WTC11 (cell line): ENCODE data around the gene CABP1.

Experiments used
- ATF2 ChIP-seq: sonication (generic); formaldehyde crosslinking; IDR thresholded peaks from 2 replicates; pipeline ENCODE4 v1.8.1; 2022; ENCODE audit warnings: low read depth, missing genetic modification reagents, borderline replicate concordance
- CTCF ChIP-seq: fragments of 200-600 bp; IDR thresholded peaks from 2 replicates; pipeline ENCODE4 v1.8.0; 2022; ENCODE audit warnings: antibody characterized with exemption
- FOXP1 ChIP-seq: sonication (generic); formaldehyde crosslinking; IDR thresholded peaks from 2 replicates; pipeline ENCODE4 v1.8.0; 2022; ENCODE audit warnings: missing genetic modification reagents, mild to moderate bottlenecking, moderate library complexity, borderline replicate concordance
- FOXP4 ChIP-seq: sonication (generic); formaldehyde crosslinking; IDR thresholded peaks from 2 replicates; pipeline ENCODE4 v1.8.0; 2022; ENCODE audit warnings: mild to moderate bottlenecking, missing genetic modification reagents
- JUN ChIP-seq: sonication (generic); formaldehyde crosslinking; IDR thresholded peaks from 2 replicates; pipeline ENCODE4 v1.8.0; 2023; ENCODE audit warnings: mild to moderate bottlenecking, missing genetic modification reagents
- MAX ChIP-seq: sonication (generic); formaldehyde crosslinking; IDR thresholded peaks from 2 replicates; pipeline ENCODE4 v1.8.0; 2022; ENCODE audit warnings: mild to moderate bottlenecking, missing genetic modification reagents
- TP53 ChIP-seq: sonication (generic); formaldehyde crosslinking; IDR thresholded peaks from 2 replicates; pipeline ENCODE4 v1.8.1; 2023; ENCODE audit warnings: mild to moderate bottlenecking, missing genetic modification reagents
- USF2 ChIP-seq: sonication (generic); formaldehyde crosslinking; IDR thresholded peaks from 2 replicates; pipeline ENCODE4 v1.8.1; 2023; ENCODE audit warnings: mild to moderate bottlenecking, missing genetic modification reagents, moderate library complexity
- ZMAT4 ChIP-seq: fragments of 250-450 bp; sonication (Bioruptor Pico); IDR thresholded peaks from 2 replicates; pipeline ENCODE4 v1.9.0; 2021; ENCODE audit warnings: mild to moderate bottlenecking
- ZNF263 ChIP-seq: sonication (generic); formaldehyde crosslinking; IDR thresholded peaks from 2 replicates; pipeline ENCODE4 v1.8.1; 2022; ENCODE audit warnings: low read depth, mild to moderate bottlenecking, moderate library complexity, missing genetic modification reagents

GRCh38 chr12:120597861-120598260 is 42.6 kb upstream of the CABP1 start:
- TF ChIP-seq CTCF (no peak), FOXP1 (CRISPR knock-in tag) (no peak), USF2 (CRISPR knock-in tag) (no peak), ATF2 (no peak), TP53 (no peak), ZMAT4 (CRISPR knock-in tag) (no peak), ZNF263 (CRISPR knock-in tag) (no peak), JUN (CRISPR knock-in tag) (no peak), MAX (no peak), FOXP4 (CRISPR knock-in tag) (no peak)
